ENCODE data around the gene SMOC2. TPM values are rescaled to one million over a fixed set of nuclear protein-coding genes. Genes with fewer than 3 reads are reported as not detected.

Gene SMOC2
- total and polyA plus RNA-seq, 2 of the 13 experiments (the other 11 are each of a cell fraction or from before 2014, with no cell fraction given) = not detected

DNA sequence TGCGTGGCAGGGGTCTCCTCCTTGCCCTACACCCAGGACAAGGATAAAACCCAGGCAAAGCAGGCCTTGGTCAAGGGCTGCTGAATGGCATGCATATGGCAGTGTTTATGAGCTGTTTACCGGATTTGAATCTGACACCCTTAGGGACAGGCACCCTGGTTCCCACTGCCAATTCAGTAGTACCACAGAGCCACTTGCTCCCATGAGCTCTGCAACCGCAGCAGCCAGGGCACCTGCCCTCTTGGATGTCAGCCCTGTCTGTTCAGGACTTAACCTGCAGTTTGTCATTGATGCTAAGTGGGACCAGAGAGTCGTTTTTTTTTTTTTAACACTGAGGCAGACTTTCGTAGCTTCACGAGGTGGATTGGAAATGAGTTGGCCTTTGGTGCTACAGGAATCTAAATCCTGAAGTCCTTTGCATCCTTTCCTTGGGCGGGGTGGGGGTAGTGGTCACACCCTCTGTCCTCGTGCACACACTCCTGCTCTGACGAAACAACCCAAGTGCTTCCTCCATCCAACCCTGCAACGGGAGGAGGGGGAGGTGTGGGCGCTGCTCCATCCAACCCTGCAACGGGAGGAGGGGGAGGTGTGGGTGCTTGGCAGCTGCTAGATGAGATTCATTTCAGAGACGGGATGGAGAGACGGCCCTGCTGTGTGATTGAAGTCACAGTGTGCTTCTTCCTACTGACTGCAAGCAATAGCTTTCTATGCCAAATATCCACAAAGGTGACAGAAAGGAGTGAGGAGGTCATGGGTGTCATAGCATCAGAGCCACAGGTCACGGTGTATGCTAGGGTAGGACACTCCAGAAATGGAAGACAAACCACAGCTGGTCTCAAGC, 166.5 kb downstream of the SMOC2 start:
- no peak for FAIRE-seq

More for the DNA sequence above, 166.5 kb downstream of the SMOC2 start:
- Histone ChIP-seq H3K9me3 (ENCODE audit: low read length) (no peaks in the 10 kb centered on the region), H3K36me3 (replicated peaks in 1 of 2; ENCODE audit: control insufficient read depth in 1 of 2, insufficient read depth in 2 of 2, low read length in 2 of 2) (no peaks in the 10 kb centered on the region), H4K20me1 (ENCODE audit: insufficient read depth, low read length) (no peaks in the 10 kb centered on the region), H3K79me2 (ENCODE audit: insufficient read depth, low read length) (no peaks in the 10 kb centered on the region), H3K4me1 (ENCODE audit: insufficient read depth, low read length) (no peaks in the 10 kb centered on the region), H2AFZ (ENCODE audit: low read length) (no peak overlapping the region), H3K4me3 (replicated peaks in 1 of 3; ENCODE audit: insufficient read depth in 1 of 3, low read depth in 2 of 3, low read length in 3 of 3) (no peak overlapping the region), H3K27me3 (ENCODE audit: control insufficient read depth in 1 of 2, insufficient read depth in 2 of 2, low read length in 2 of 2) (peaks cover 4 to 65% of the 10 kb centered on the region in 2 experiments; a peak in 4 of 5 replicates), H3K27ac (ENCODE audit: extremely low read length, insufficient read depth, low read length) (no peak overlapping the region), H3K9ac (ENCODE audit: insufficient read depth, low read depth, low read length) (no peak overlapping the region), H3K4me2 (ENCODE audit: low read depth, low read length) (no peak overlapping the region)
- DNase-seq (ENCODE audit: low spot score) (no peak), ATAC-seq (no peak)
- intact Hi-C loops (cut with micrococcal nuclease; ENCODE audit: unreplicated experiment) (no loop called here), in situ Hi-C loops (cut with HindIII; ENCODE audit: extremely low pct_ligation_motif_present, low pct_unique_long_range_greater_than_20kb) (no loop called here)
- CTCF ChIA-PET (ENCODE audit: low intra/inter-chr PET ratio, low total read pairs) = no interaction called here
- 17% methylated on average over 14 of the region's 15 CpGs for WGBS (ENCODE audit: low lambda C conversion rate)
- TF ChIP-seq SOX5 (CRISPR knock-in tag; IDR thresholded peaks at IDR 0.05; ENCODE audit: borderline replicate concordance) = no peak
- TF ChIP-seq MTA3 (CRISPR knock-in tag; IDR thresholded peaks at IDR 0.05) = no peak
- no peak for TF ChIP-seq RAD51 (IDR thresholded peaks at IDR 0.05; ENCODE audit: borderline replicate concordance)
- TF ChIP-seq CHD2 (IDR thresholded peaks at IDR 0.05; ENCODE audit: low read depth, low read length) = no peak
- TF ChIP-seq ASH2L (IDR thresholded peaks at IDR 0.05; ENCODE audit: insufficient read length, low read depth, low read length) = no peak
- no peak for TF ChIP-seq U2AF1 (optimal IDR thresholded peaks at IDR 0.05; ENCODE audit: low read depth, low read length)
- no peak for TF ChIP-seq ZNF124 (CRISPR knock-in tag; IDR thresholded peaks at IDR 0.05)
- no peak for TF ChIP-seq THAP11 (CRISPR knock-in tag; IDR thresholded peaks at IDR 0.05)
- TF ChIP-seq ZNF777 (CRISPR knock-in tag; IDR thresholded peaks at IDR 0.05) = no peak
- TF ChIP-seq, protein P1, sequence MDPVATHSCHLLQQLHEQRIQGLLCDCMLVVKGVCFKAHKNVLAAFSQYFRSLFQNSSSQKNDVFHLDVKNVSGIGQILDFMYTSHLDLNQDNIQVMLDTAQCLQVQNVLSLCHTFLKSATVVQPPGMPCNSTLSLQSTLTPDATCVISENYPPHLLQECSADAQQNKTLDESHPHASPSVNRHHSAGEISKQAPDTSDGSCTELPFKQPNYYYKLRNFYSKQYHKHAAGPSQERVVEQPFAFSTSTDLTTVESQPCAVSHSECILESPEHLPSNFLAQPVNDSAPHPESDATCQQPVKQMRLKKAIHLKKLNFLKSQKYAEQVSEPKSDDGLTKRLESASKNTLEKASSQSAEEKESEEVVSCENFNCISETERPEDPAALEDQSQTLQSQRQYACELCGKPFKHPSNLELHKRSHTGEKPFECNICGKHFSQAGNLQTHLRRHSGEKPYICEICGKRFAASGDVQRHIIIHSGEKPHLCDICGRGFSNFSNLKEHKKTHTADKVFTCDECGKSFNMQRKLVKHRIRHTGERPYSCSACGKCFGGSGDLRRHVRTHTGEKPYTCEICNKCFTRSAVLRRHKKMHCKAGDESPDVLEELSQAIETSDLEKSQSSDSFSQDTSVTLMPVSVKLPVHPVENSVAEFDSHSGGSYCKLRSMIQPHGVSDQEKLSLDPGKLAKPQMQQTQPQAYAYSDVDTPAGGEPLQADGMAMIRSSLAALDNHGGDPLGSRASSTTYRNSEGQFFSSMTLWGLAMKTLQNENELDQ (CRISPR knock-in tag; IDR thresholded peaks at IDR 0.05; ENCODE audit: borderline replicate concordance) = no peak
- no peak for TF ChIP-seq ZNF546 (CRISPR knock-in tag; conservative IDR thresholded peaks at IDR 0.05)
- no peak for TF ChIP-seq ZSCAN29 (CRISPR knock-in tag; conservative IDR thresholded peaks at IDR 0.05)
- POLR2A ChIA-PET = interaction anchor here (0.7 kb wide), 1 partner anchor 1118 kb away, joined by 3 read pairs; no protein-coding TSS in a partner anchor
- BruUV-seq (replicated peaks) = no TSS peak

Measured in HepG2 (cell line).